SK-N-SH (cell line): ENCODE measurements around the gene BLID. TPM values are rescaled to one million over a fixed set of nuclear protein-coding genes. Genes with fewer than 3 reads are reported as not detected.

Experiments
- CTCF ChIA-PET: fragments of 300-600, 350-600 bp; formaldehyde crosslinking; extraction: SDS; loops from one replicate; lab custom pipeline; 2021; lab: Yijun Ruan, JAX
- POLR2A ChIA-PET: fragments of 350-600 bp; sonication (Branson Sonifier 250); formaldehyde crosslinking; extraction: SDS; loops from one replicate; lab custom pipeline; 2020; ENCODE audit warnings: antibody characterized with exemption, inconsistent platforms; lab: Yijun Ruan, JAX
- DNase-seq: peaks from one replicate; pipeline ENCODE4 v3.0.0; 2012
- H2AFZ ChIP-seq: fragments of 200-600 bp; sonication (generic); 2 replicates; pipeline ENCODE4 v1.8.1; 2016; ENCODE audit warnings: antibody characterized with exemption, mild to moderate bottlenecking, low read depth
- H3F3A ChIP-seq: fragments of 200-600 bp; sonication (generic); replicated peaks from 2 replicates; pipeline ENCODE3; 2016; ENCODE audit warnings: antibody characterized with exemption, mild to moderate bottlenecking; ENCODE audit not compliant: insufficient read depth
- H3K27ac ChIP-seq, 2 experiments: fragments of 200-500 bp in 1 of 2; fragments of 200-600 bp in 1 of 2; sonication (Bioruptor generic) in 1 of 2; sonication (generic), shearing (Covaris generic) in 1 of 2; 2 replicates each; pipeline versions ENCODE4 v1.5.1 to v1.6.1; 2014 to 2016; ENCODE audit warnings: low read depth in 2 of 2, inconsistent platforms in 1 of 2, low read length in 1 of 2, mild to moderate bottlenecking in 1 of 2, mixed read lengths in 1 of 2
- H3K27me3 ChIP-seq: fragments of 200-600 bp; sonication (generic), shearing (Covaris generic); 2 replicates; pipeline ENCODE4 v1.6.1; 2016; ENCODE audit warnings: mixed run types; ENCODE audit not compliant: insufficient read depth
- H3K36me3 ChIP-seq, 2 experiments: fragments of 200-500 bp in 1 of 2; fragments of 200-600 bp in 1 of 2; sonication (Bioruptor generic) in 1 of 2; sonication (generic) in 1 of 2; replicated peaks in 1 of 2; 2 replicates each; pipeline versions ENCODE3 to v1.5.1; 2014 to 2016; ENCODE audit warnings: low read length in 1 of 2, mild to moderate bottlenecking in 1 of 2; ENCODE audit not compliant: insufficient read depth in 2 of 2, control insufficient read depth in 1 of 2
- H3K4me1 ChIP-seq, 2 experiments: fragments of 200-500 bp in 1 of 2; fragments of 200-600 bp in 1 of 2; sonication (Bioruptor generic) in 1 of 2; sonication (generic), shearing (Covaris generic) in 1 of 2; 2 replicates each; pipeline versions ENCODE4 v1.5.1 to v1.6.1; 2014 to 2016; ENCODE audit warnings: low read depth in 1 of 2, low read length in 1 of 2, mixed run types in 1 of 2; ENCODE audit not compliant: insufficient read depth in 2 of 2, control insufficient read depth in 1 of 2
- H3K4me2 ChIP-seq: fragments of 200-600 bp; sonication (generic), shearing (Covaris generic); 2 replicates; pipeline ENCODE4 v1.6.1; 2017; ENCODE audit warnings: mixed run types
- H3K4me3 ChIP-seq, 2 experiments: fragments of 200-500 bp in 1 of 2; fragments of 200-600 bp in 1 of 2; sonication (Bioruptor generic) in 1 of 2; sonication (generic), shearing (Covaris generic) in 1 of 2; 2 replicates each; pipeline versions ENCODE4 v1.5.1 to v1.8.1; 2014 to 2016; ENCODE audit warnings: low read depth in 2 of 2, inconsistent platforms in 1 of 2, low read length in 1 of 2, mild to moderate bottlenecking in 1 of 2, mixed read lengths in 1 of 2, moderate library complexity in 1 of 2
- H3K79me2 ChIP-seq: fragments of 200-600 bp; sonication (generic); 2 replicates; pipeline ENCODE4 v1.8.1; 2017; ENCODE audit warnings: mild to moderate bottlenecking; ENCODE audit not compliant: insufficient read depth
- H3K9ac ChIP-seq: fragments of 200-600 bp; sonication (generic); 2 replicates; pipeline ENCODE4 v1.6.1; 2017; ENCODE audit warnings: mixed run types
- H3K9me2 ChIP-seq: fragments of 200-600 bp; sonication (generic); 2 replicates; pipeline ENCODE4 v1.6.1; 2017; ENCODE audit warnings: mixed run types
- H3K9me3 ChIP-seq: fragments of 200-600 bp; sonication (generic); 2 replicates; pipeline ENCODE4 v1.6.1; 2017; ENCODE audit warnings: mixed run types, mild to moderate bottlenecking, moderate library complexity
- H4K20me1 ChIP-seq: fragments of 200-600 bp; sonication (generic); 2 replicates; pipeline ENCODE4 v1.6.1; 2017; ENCODE audit warnings: mild to moderate bottlenecking, mixed run types; ENCODE audit not compliant: insufficient read depth
- CHD2 ChIP-seq: fragments of 150-350 bp; IDR thresholded peaks from 2 replicates; pipeline ENCODE4 v1.6.1; 2018; ENCODE audit warnings: low read length; ENCODE audit not compliant: partially characterized antibody
- EP300 ChIP-seq, 2 experiments: IDR thresholded peaks; 2 replicates each; pipeline versions ENCODE4 v1.4.0 to v1.6.1; 2012; ENCODE audit warnings: borderline replicate concordance in 1 of 2, low read depth in 1 of 2, low read length in 1 of 2
- FOSL2 ChIP-seq: IDR thresholded peaks from 2 replicates; pipeline ENCODE4 v1.4.0; 2012; ENCODE audit warnings: low read depth, mild to moderate bottlenecking, moderate library complexity, borderline replicate concordance
- FOXM1 ChIP-seq: IDR thresholded peaks from 2 replicates; pipeline ENCODE4 v1.4.0; 2012; ENCODE audit warnings: low read depth, mild to moderate bottlenecking
- GABPA ChIP-seq: IDR thresholded peaks from 2 replicates; pipeline ENCODE4 v1.4.0; 2012; ENCODE audit warnings: low read depth, mild to moderate bottlenecking
- GATA2 ChIP-seq: sonication (generic); formaldehyde crosslinking; IDR thresholded peaks from 2 replicates; pipeline ENCODE4 v1.5.0; 2020; ENCODE audit warnings: mild to moderate bottlenecking, missing genetic modification reagents
- IRF3 ChIP-seq: fragments of 150-350 bp; IDR thresholded peaks from 2 replicates; pipeline ENCODE4 v1.6.1; 2016; ENCODE audit warnings: mild to moderate bottlenecking, low read depth, low read length
- JUND ChIP-seq: IDR thresholded peaks from 2 replicates; pipeline ENCODE4 v1.4.0; 2012
- MXI1 ChIP-seq: IDR thresholded peaks from 2 replicates; pipeline ENCODE4 v1.6.1; 2012; ENCODE audit warnings: mild to moderate bottlenecking, low read depth, low read length, improper control_type of control experiment
- PBX3 ChIP-seq: IDR thresholded peaks from 2 replicates; pipeline ENCODE4; 2012
- POLR2AphosphoS5 ChIP-seq: IDR thresholded peaks from 2 replicates; pipeline ENCODE4 v1.6.1; 2012; ENCODE audit warnings: low read depth, low read length
- RCOR1 ChIP-seq: fragments of 150-350 bp; IDR thresholded peaks from 2 replicates; pipeline ENCODE4 v1.6.1; 2017; ENCODE audit warnings: antibody characterized with exemption, low read length
- RFX5 ChIP-seq: IDR thresholded peaks from 2 replicates; pipeline ENCODE4 v1.6.1; 2012; ENCODE audit warnings: mild to moderate bottlenecking, improper control_type of control experiment, low read length
- TCF12 ChIP-seq: IDR thresholded peaks from 2 replicates; pipeline ENCODE4 v1.4.0; 2012
- TEAD4 ChIP-seq: IDR thresholded peaks from 2 replicates; pipeline ENCODE4 v1.4.0; 2012; ENCODE audit warnings: mild to moderate bottlenecking, borderline replicate concordance; ENCODE audit not compliant: insufficient read depth
- ZBTB33 ChIP-seq: IDR thresholded peaks from 2 replicates; pipeline ENCODE4 v1.4.0; 2012; ENCODE audit warnings: low read depth, borderline replicate concordance
- WGBS: methylation state at CpG from one replicate; pipeline ENCODE4 v1.1.6; 2017; ENCODE audit warnings: low lambda C conversion rate; 5-methylcytosine and 5-hydroxymethylcytosine counted together
- polyA plus RNA-seq, 3 experiments: library from polyadenylated mRNA; depleted of rRNA; stranded (reverse); fragments of >200 nt; gene quantifications; 2 replicates each; pipeline ENCODE4 v1.2.3, GENCODE V29; 2012

The BLID gene
- polyA plus RNA-seq, 1 of the 3 experiments (the other 2 are of a cell fraction), result not detected

- H3K9me2 ChIP-seq, result no peaks in the 10 kb centered on the region
- H3K36me3 ChIP-seq, result peaks cover 3 to 34% of the 10 kb centered on the region in 2 experiments
- H3F3A ChIP-seq, result peaks cover 29% of the 10 kb centered on the region
- peak overlapping the region; percentile 74 to 87 for H3K27ac ChIP-seq
- peaks cover 27 to 38% of the 10 kb centered on the region in 2 experiments for H3K4me1 ChIP-seq
- TF ChIP-seq TEAD4 (0 out of 2 replicates have a peak, but pooled peaks have one; percentile 4), EP300 (IDR thresholded peaks at IDR 0.05; ENCODE audit: borderline replicate concordance in 1 of 2, low read depth in 1 of 2, low read length in 1 of 2) (peak in 1 of 2 experiments; percentile 52; a peak in 1 of 4 replicates), GABPA (no peak), POLR2AphosphoS5 (no peak; the same call in 1 of the 2 replicates), GATA2 (CRISPR knock-in tag) (peak; percentile 8; the same call in 1 of the 2 replicates), RFX5 (peak; percentile 20; the same call in 1 of the 2 replicates), FOXM1 (no peak), PBX3 (peak; percentile 96), RCOR1 (peak; percentile 67; the same call in 1 of the 2 replicates), FOSL2 (no peak), CHD2 (peak; percentile 43), ZBTB33 (no peak), MXI1 (peak; percentile 54; the same call in 1 of the 2 replicates), JUND (0 out of 2 replicates have a peak, but pooled peaks have one; percentile 15), TCF12 (peak; percentile 31; the same call in 1 of the 2 replicates), IRF3 (no peak)
- peak overlapping the region; percentile 65 for H3K4me2 ChIP-seq
- DNase-seq, result peak; percentile 65
- no peaks in the 10 kb centered on the region for H3K9me3 ChIP-seq
- H2AFZ ChIP-seq, result peak overlapping the region; percentile 73; the same call in 1 of the 2 replicates
- H3K4me3 ChIP-seq, result peak overlapping the region; percentile 10 to 24; a peak in 2 of 4 replicates
- no peaks in the 10 kb centered on the region for H4K20me1 ChIP-seq
- H3K9ac ChIP-seq, result peak overlapping the region; percentile 53; the same call in 1 of the 2 replicates
- H3K79me2 ChIP-seq, result no peaks in the 10 kb centered on the region; the same call in 1 of the 2 replicates
- WGBS, result 19% methylated on average over 7 of the region's 7 CpGs
- no peaks in the 10 kb centered on the region for H3K27me3 ChIP-seq
- ChIA-PET CTCF (interaction anchor here (1.1 to 1.6 kb wide), 4 partner anchors 12 to 414 kb away, joined by 3 to 6 read pairs (median 4); no protein-coding TSS in a partner anchor), POLR2A (no interaction called here)
These were observed 46.2 kb downstream of the BLID start for GRCh38 chr11:122069707-122070360.
